ENCODE data around the gene KLHDC7A.

The KLHDC7A gene

DNA sequence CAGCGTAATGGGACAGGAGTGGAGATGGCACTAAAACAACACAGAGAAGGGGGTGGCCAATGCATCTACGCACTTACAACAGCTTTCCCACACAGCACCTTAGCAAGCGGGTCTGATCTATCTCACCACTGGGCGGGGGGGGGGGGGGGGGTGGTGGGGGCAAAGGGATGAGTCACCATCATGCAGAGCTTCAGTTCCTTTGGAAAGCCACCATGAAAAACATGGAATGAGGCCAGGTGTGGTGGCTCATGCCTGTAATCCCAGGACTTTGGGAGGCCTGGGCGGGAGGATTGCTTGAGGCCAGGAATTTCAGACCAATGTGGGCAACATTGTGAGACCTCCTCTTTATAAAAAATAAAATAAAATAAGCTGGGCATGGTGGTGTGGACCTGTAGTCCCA lies 47.2 kb downstream of the KLHDC7A start:
- no peak overlapping the region for H3K4me3 ChIP-seq (ENCODE audit: insufficient read depth, low read depth, low read length)
- H3K4me1 ChIP-seq (ENCODE audit: control insufficient read depth, insufficient read depth, low read length) = no peaks in the 10 kb centered on the region
- no peaks in the 10 kb centered on the region for H3K36me3 ChIP-seq (ENCODE audit: control insufficient read depth, insufficient read depth, low read length)
- H3K9me3 ChIP-seq (ENCODE audit: control insufficient read depth, low read length) = no peaks in the 10 kb centered on the region
- no peak overlapping the region for H3K27ac ChIP-seq (ENCODE audit: insufficient read depth, low read depth, low read length, poor library complexity, severe bottlenecking)
- 85 to 91% methylated on average over 3 of the region's 5 CpGs for WGBS, 2 experiments
- H3K27me3 ChIP-seq (ENCODE audit: control insufficient read depth, insufficient read depth, low read length, poor library complexity, severe bottlenecking) = no peaks in the 10 kb centered on the region

- Histone ChIP-seq H3K4me3 (ENCODE audit: insufficient read depth, low read depth, low read length) (no peak overlapping the region), H3K36me3 (ENCODE audit: control insufficient read depth, insufficient read depth, low read length) (no peaks in the 10 kb centered on the region), H3K27ac (ENCODE audit: insufficient read depth, low read depth, low read length, poor library complexity, severe bottlenecking) (no peak overlapping the region), H3K9me3 (ENCODE audit: control insufficient read depth, low read length) (no peaks in the 10 kb centered on the region), H3K4me1 (ENCODE audit: control insufficient read depth, insufficient read depth, low read length) (no peaks in the 10 kb centered on the region), H3K27me3 (ENCODE audit: control insufficient read depth, insufficient read depth, low read length, poor library complexity, severe bottlenecking) (no peaks in the 10 kb centered on the region)
- WGBS, 2 experiments = 93 to 100% methylated on average over 2 of the region's 2 CpGs
These were observed 47.9 kb downstream of the KLHDC7A start for GRCh38 chr1:18528616-18529015.

- no peaks in the 10 kb centered on the region for H3K36me3 ChIP-seq (ENCODE audit: control insufficient read depth, insufficient read depth, low read length)
- 90 to 92% methylated on average over 4 of the region's 4 CpGs for WGBS, 2 experiments
- H3K9me3 ChIP-seq (ENCODE audit: control insufficient read depth, low read length) = no peaks in the 10 kb centered on the region
- no peak overlapping the region for H3K27ac ChIP-seq (ENCODE audit: insufficient read depth, low read depth, low read length, poor library complexity, severe bottlenecking)
- no peak overlapping the region for H3K4me3 ChIP-seq (ENCODE audit: insufficient read depth, low read depth, low read length)
- H3K4me1 ChIP-seq (ENCODE audit: control insufficient read depth, insufficient read depth, low read length) = no peaks in the 10 kb centered on the region
- no peaks in the 10 kb centered on the region for H3K27me3 ChIP-seq (ENCODE audit: control insufficient read depth, insufficient read depth, low read length, poor library complexity, severe bottlenecking)
These were observed 49.0 kb downstream of the KLHDC7A start for GRCh38 chr1:18529714-18530113.

DNA sequence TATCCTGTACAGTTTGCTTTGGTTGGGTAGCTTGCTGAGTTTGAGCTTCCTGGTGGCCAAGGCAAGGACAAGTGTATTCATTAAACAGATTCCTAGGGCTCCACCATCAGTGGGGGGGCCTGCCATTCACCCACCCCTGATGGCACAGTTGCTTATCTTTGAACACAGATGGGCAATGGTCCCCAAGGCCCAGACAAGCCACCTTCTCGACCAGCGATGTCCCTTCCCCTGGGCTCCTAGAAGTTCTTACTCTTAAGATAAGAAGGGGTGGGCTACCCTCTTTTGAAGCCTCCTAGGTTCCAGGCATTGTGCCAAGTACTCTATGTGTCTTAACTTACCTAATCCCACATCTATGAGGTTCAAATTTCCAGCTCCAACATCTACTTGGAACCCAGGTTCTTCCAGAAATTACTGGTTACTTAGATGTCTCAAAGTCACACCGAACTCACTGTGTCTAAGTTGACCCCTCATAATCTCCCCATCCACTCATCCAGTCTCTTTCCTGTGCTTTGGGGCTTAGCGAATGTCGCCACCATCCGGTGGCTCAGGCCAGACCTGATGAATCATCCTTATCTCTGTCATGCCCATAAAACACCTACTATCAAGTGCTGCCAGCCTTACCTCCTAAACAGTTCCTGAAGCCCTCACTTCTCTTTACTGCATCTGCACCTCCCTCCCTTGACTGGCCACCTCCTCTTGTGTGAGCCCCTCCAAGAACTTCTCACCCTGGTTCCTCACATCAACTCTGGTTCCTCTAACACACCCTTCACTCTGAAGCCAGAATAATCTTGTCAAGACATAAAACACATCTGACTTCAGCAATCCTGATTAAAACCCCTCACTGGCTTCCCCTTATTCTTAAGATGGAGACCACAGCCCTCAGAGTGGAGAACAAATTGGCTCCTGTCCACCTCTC lies 50.1 kb downstream of the KLHDC7A start:
- no peaks in the 10 kb centered on the region for H3K36me3 ChIP-seq (ENCODE audit: control insufficient read depth, insufficient read depth, low read length)
- no peak overlapping the region for H3K4me3 ChIP-seq (ENCODE audit: insufficient read depth, low read depth, low read length)
- no peaks in the 10 kb centered on the region for H3K4me1 ChIP-seq (ENCODE audit: control insufficient read depth, insufficient read depth, low read length)
- H3K27me3 ChIP-seq (ENCODE audit: control insufficient read depth, insufficient read depth, low read length, poor library complexity, severe bottlenecking) = no peaks in the 10 kb centered on the region
- H3K9me3 ChIP-seq (ENCODE audit: control insufficient read depth, low read length) = no peaks in the 10 kb centered on the region
- 62 to 74% methylated on average over 6 of the region's 6 CpGs for WGBS, 2 experiments
- no peak overlapping the region for H3K27ac ChIP-seq (ENCODE audit: insufficient read depth, low read depth, low read length, poor library complexity, severe bottlenecking)

GRCh38 chr1:18531503-18531845 lies 50.7 kb downstream of the KLHDC7A start:
- no peaks in the 10 kb centered on the region for H3K27me3 ChIP-seq (ENCODE audit: control insufficient read depth, insufficient read depth, low read length, poor library complexity, severe bottlenecking)
- H3K4me1 ChIP-seq (ENCODE audit: control insufficient read depth, insufficient read depth, low read length) = no peaks in the 10 kb centered on the region
- no peaks in the 10 kb centered on the region for H3K36me3 ChIP-seq (ENCODE audit: control insufficient read depth, insufficient read depth, low read length)
- H3K4me3 ChIP-seq (ENCODE audit: insufficient read depth, low read depth, low read length) = no peak overlapping the region
- H3K9me3 ChIP-seq (ENCODE audit: control insufficient read depth, low read length) = no peaks in the 10 kb centered on the region
- no peak overlapping the region for H3K27ac ChIP-seq (ENCODE audit: insufficient read depth, low read depth, low read length, poor library complexity, severe bottlenecking)
- WGBS, 2 experiments = 88 to 93% methylated on average over 3 of the region's 3 CpGs

DNA sequence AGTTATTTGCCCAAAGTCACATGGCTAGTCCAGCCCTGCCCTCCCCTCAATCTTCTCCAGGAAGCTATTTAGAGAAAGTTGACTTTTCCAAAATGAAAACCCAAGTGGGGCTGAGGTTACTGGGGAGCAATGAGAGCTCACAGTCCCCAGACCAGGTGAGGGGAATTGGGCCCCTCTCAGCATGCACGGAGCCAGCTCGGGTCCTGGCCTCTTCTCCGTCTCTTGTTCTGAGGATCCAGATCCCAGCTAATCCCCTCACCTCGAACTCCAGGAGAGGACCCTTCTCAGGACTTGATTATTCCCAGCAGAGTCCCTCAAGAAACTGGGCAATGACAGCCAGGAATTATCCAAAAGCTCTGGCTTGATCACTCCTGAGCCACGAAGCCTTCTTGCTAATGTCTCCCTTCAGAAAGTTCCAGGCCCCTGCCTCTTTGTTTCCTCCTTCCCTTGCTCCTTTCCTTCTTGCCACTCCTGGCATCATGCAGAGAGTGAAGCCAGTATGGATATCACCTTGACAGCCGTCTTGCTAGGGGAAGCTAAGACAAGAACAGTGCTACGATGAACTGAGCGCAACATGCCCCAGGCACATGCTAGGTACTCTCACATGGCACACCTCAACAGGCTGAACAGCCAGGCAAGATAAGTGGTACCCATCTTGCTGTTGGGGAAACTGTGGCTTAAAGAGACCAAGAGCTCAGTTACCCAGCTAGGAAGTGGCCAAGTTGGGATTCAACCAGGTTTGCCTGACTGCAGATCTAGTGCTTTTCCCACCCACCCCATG lies 51.9 kb downstream of the KLHDC7A start:
- no peaks in the 10 kb centered on the region for H3K27me3 ChIP-seq (ENCODE audit: control insufficient read depth, insufficient read depth, low read length, poor library complexity, severe bottlenecking)
- no peaks in the 10 kb centered on the region for H3K9me3 ChIP-seq (ENCODE audit: control insufficient read depth, low read length)
- no peaks in the 10 kb centered on the region for H3K36me3 ChIP-seq (ENCODE audit: control insufficient read depth, insufficient read depth, low read length)
- H3K27ac ChIP-seq (ENCODE audit: insufficient read depth, low read depth, low read length, poor library complexity, severe bottlenecking) = no peak overlapping the region
- 93 to 95% methylated on average over 8 of the region's 8 CpGs for WGBS, 2 experiments
- no peak overlapping the region for H3K4me3 ChIP-seq (ENCODE audit: insufficient read depth, low read depth, low read length)
- no peaks in the 10 kb centered on the region for H3K4me1 ChIP-seq (ENCODE audit: control insufficient read depth, insufficient read depth, low read length)

DNA sequence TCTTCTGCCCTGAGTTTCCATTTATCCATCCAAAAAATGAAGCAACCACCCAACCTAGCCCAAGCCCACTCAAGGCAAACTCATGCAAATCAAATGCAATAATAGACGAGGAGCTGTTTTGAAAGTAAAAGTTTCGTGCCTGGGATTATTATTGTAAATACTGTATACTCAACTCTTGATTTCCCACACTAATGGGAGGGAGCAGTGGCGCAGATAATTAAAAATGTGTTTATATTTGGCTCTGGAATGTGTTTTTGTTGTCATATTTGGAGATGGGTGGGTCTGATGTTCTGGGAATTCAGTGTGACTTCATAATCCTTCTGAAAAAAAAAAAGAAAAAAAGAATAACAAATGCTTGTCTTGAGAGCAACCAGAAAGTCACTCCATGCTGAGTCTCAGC lies 52.5 kb downstream of the KLHDC7A start:
- Histone ChIP-seq H3K4me3 (ENCODE audit: insufficient read depth, low read depth, low read length) (no peak overlapping the region), H3K27me3 (ENCODE audit: control insufficient read depth, insufficient read depth, low read length, poor library complexity, severe bottlenecking) (no peaks in the 10 kb centered on the region), H3K4me1 (ENCODE audit: control insufficient read depth, insufficient read depth, low read length) (no peaks in the 10 kb centered on the region), H3K27ac (ENCODE audit: insufficient read depth, low read depth, low read length, poor library complexity, severe bottlenecking) (no peak overlapping the region), H3K36me3 (ENCODE audit: control insufficient read depth, insufficient read depth, low read length) (no peaks in the 10 kb centered on the region), H3K9me3 (ENCODE audit: control insufficient read depth, low read length) (no peaks in the 10 kb centered on the region)
- WGBS, 2 experiments = 86 to 100% methylated on average over 1 to 3 of the region's 3 CpGs

DNA sequence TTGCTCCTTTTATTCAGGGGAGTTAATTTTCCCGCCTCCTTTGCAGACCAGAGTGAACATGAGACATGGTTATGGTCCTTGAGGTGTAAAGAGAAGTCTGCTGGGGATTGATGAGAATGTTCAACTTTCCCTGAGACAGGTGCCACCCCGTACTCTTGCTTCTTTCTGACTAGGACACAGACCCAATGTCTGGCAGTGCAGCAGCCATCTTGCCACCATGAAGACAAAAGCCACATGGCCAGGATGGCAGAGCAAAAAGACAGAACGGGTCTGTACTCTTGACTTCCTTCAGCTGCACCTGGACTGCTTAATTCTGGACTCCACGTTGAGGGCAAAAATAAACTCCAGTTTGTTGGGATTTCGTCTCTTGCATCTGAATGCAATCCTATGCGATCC lies 54.1 kb downstream of the KLHDC7A start:
- H3K27ac ChIP-seq (ENCODE audit: insufficient read depth, low read depth, low read length, poor library complexity, severe bottlenecking) = no peak overlapping the region
- H3K27me3 ChIP-seq (ENCODE audit: control insufficient read depth, insufficient read depth, low read length, poor library complexity, severe bottlenecking) = no peaks in the 10 kb centered on the region
- WGBS, 2 experiments = 92 to 94% methylated on average over 6 of the region's 6 CpGs
- no peak overlapping the region for H3K4me3 ChIP-seq (ENCODE audit: insufficient read depth, low read depth, low read length)
- H3K36me3 ChIP-seq (ENCODE audit: control insufficient read depth, insufficient read depth, low read length) = no peaks in the 10 kb centered on the region
- H3K4me1 ChIP-seq (ENCODE audit: control insufficient read depth, insufficient read depth, low read length) = no peaks in the 10 kb centered on the region
- H3K9me3 ChIP-seq (ENCODE audit: control insufficient read depth, low read length) = no peaks in the 10 kb centered on the region
